CD4-positive, alpha-beta T cell treated with Interleukin-10 for 1 hour (primary cell): Measurements from ENCODE around the gene PRIM1.
"Not testable (repeated sequence)": the region's sequence is repeated elsewhere in the genome, so short reads cannot be mapped to it uniquely, and the experiment has no call there.

Experiments
- DNase-seq: peaks from one replicate; pipeline ENCODE4 v3.0.0-alpha.2; 2020

Gene PRIM1

GRCh38 chr12:56751712-56752598 is at the start of gene PRIM1:
Gene PRIM1 (minus strand): TSS chr12:56752323. CDS start chr12:56752298, 25 bp downstream.
- DNase-seq, result peak; percentile 87

- no peak for DNase-seq
These were observed 48.1 kb upstream of the PRIM1 start for GRCh38 chr12:56800221-56800620.

- not testable (repeated sequence) for DNase-seq
These were observed 47.2 kb upstream of the PRIM1 start for GRCh38 chr12:56799345-56799744.

GRCh38 chr12:56795791-56796190 is 43.7 kb upstream of the PRIM1 start:
- DNase-seq, result not testable (repeated sequence)

- DNase-seq, result not testable (repeated sequence)
These were observed 43.0 kb upstream of the PRIM1 start for GRCh38 chr12:56795046-56795562.

GRCh38 chr12:56793124-56793523 is 41.0 kb upstream of the PRIM1 start:
- DNase-seq, result not testable (repeated sequence)

GRCh38 chr12:56792678-56793077 is 40.6 kb upstream of the PRIM1 start:
- no peak for DNase-seq

- DNase-seq, result not testable (repeated sequence)
These were observed 37.3 kb upstream of the PRIM1 start for GRCh38 chr12:56789429-56789828.

- DNase-seq, result no peak
These were observed 35.4 kb upstream of the PRIM1 start for GRCh38 chr12:56787498-56787897.

- DNase-seq, result no peak
These were observed 33.8 kb upstream of the PRIM1 start for GRCh38 chr12:56785874-56786273.

GRCh38 chr12:56785141-56785865 is 33.2 kb upstream of the PRIM1 start:
- DNase-seq, result no peak

- DNase-seq, result no peak
These were observed 29.6 kb upstream of the PRIM1 start for GRCh38 chr12:56781726-56782125.

GRCh38 chr12:56778756-56779155 is 26.6 kb upstream of the PRIM1 start:
- DNase-seq, result no peak

GRCh38 chr12:56776654-56777053 is 24.5 kb upstream of the PRIM1 start:
- DNase-seq, result no peak

- DNase-seq, result no peak
These were observed 23.5 kb upstream of the PRIM1 start for GRCh38 chr12:56775638-56776037.

GRCh38 chr12:56773113-56773512 is 21.0 kb upstream of the PRIM1 start:
- no peak for DNase-seq

GRCh38 chr12:56772625-56773024 is 20.5 kb upstream of the PRIM1 start:
- no peak for DNase-seq

- DNase-seq, result no peak
These were observed 17.7 kb upstream of the PRIM1 start for GRCh38 chr12:56769868-56770267.

- DNase-seq, result no peak
These were observed 16.3 kb upstream of the PRIM1 start for GRCh38 chr12:56768424-56768823.

- DNase-seq, result no peak
These were observed 14.4 kb upstream of the PRIM1 start for GRCh38 chr12:56766535-56766934.

GRCh38 chr12:56763753-56764657 is 11.9 kb upstream of the PRIM1 start:
- no peak for DNase-seq

- DNase-seq, result no peak
These were observed 9.7 kb upstream of the PRIM1 start for GRCh38 chr12:56761812-56762211.

GRCh38 chr12:56760460-56760859 is 8.3 kb upstream of the PRIM1 start:
- DNase-seq, result no peak
